K562 (cell line): ENCODE measurements around the gene TFRC. TPM values are rescaled to one million over a fixed set of nuclear protein-coding genes. Genes with fewer than 3 reads are reported as not detected.

ENCODE experiments used
- DIDO1 ChIP-seq: fragments of 450-650 bp; IDR thresholded peaks from 2 replicates; pipeline ENCODE4 v1.6.1; 2016; ENCODE audit warnings: low read depth, missing biosample characterization, missing genetic modification characterization
- EP300 ChIP-seq: IDR thresholded peaks from 2 replicates; pipeline ENCODE4 v1.6.1; 2012; ENCODE audit warnings: low read length, improper control_type of control experiment
- GABPB1 ChIP-seq: sonication (generic); formaldehyde crosslinking; IDR thresholded peaks from 2 replicates; pipeline ENCODE4 v1.8.0; 2022; ENCODE audit warnings: mild to moderate bottlenecking, missing genetic modification reagents
- IFI16 ChIP-seq: fragments of 250-450 bp; sonication (Bioruptor Pico); IDR thresholded peaks from 2 replicates; pipeline ENCODE4 v2.1.2; 2022; ENCODE audit warnings: mild to moderate bottlenecking, inconsistent platforms
- MXD1 ChIP-seq: fragments of 250-450 bp; sonication (Bioruptor Pico); IDR thresholded peaks from 2 replicates; pipeline ENCODE4 v1.8.0; 2021; ENCODE audit warnings: borderline replicate concordance, mild to moderate bottlenecking, moderate library complexity; ENCODE audit not compliant: poor library complexity, severe bottlenecking
- NRF1 ChIP-seq, 2 experiments: fragments of 450-650 bp; IDR thresholded peaks in 1 of 2; conservative IDR thresholded peaks in 1 of 2; 2 replicates each; pipeline ENCODE4 v1.6.1; 2014; ENCODE audit warnings: mild to moderate bottlenecking in 2 of 2
- RAD21 ChIP-seq, 2 experiments: fragments of 250-450 bp in 1 of 2; fragments of 450-650 bp in 1 of 2; sonication (Bioruptor Pico) in 1 of 2; formaldehyde crosslinking in 1 of 2; IDR thresholded peaks in 1 of 2; conservative IDR thresholded peaks in 1 of 2; 2 replicates each; pipeline versions ENCODE4 v1.4.0 to v1.8.0; 2020 to 2022; ENCODE audit warnings: mild to moderate bottlenecking in 2 of 2, moderate library complexity in 1 of 2
- RBM15 ChIP-seq: fragments of 200-400 bp; formaldehyde crosslinking; IDR thresholded peaks from 2 replicates; pipeline ENCODE4 v1.6.1; 2018; ENCODE audit warnings: mild to moderate bottlenecking, low read length, moderate library complexity; ENCODE audit not compliant: insufficient read depth
- SETDB1 ChIP-seq: IDR thresholded peaks from one replicate; pipeline ENCODE4 v1.6.1; 2012; ENCODE audit warnings: low read length, control low read depth, inconsistent platforms
- TAL1 ChIP-seq: fragments of 450-650 bp; IDR thresholded peaks from 2 replicates; pipeline ENCODE4 v1.6.1; 2016; ENCODE audit warnings: mild to moderate bottlenecking
- THRAP3 ChIP-seq: fragments of 450-650 bp; IDR thresholded peaks from 2 replicates; pipeline ENCODE4 v1.6.1; 2016; ENCODE audit warnings: mild to moderate bottlenecking, inconsistent platforms, borderline replicate concordance
- TSC22D4 ChIP-seq: fragments of 450-650 bp; IDR thresholded peaks from 2 replicates; pipeline ENCODE4 v1.6.1; 2016; ENCODE audit warnings: missing genetic modification characterization, missing biosample characterization, control low read depth
- XRCC4 ChIP-seq: IDR thresholded peaks from one replicate; pipeline ENCODE4 v1.6.1; 2011; ENCODE audit not compliant: insufficient read depth, insufficient read length; ENCODE audit errors: extremely low read depth
- ZFPM2 ChIP-seq: fragments of 250-450 bp; sonication (Bioruptor Pico); IDR thresholded peaks from 2 replicates; pipeline ENCODE4 v1.5.1; 2022; ENCODE audit warnings: mild to moderate bottlenecking
- ZNF146 ChIP-seq: IDR thresholded peaks from one replicate; pipeline ENCODE4 v1.6.1; 2018; ENCODE audit warnings: missing compliant biosample characterization; ENCODE audit not compliant: unreplicated experiment
- ZNF239 ChIP-seq: fragments of 250-450 bp; sonication (Bioruptor Pico); IDR thresholded peaks from 2 replicates; pipeline ENCODE4 v1.4.0; 2020; ENCODE audit warnings: mild to moderate bottlenecking
- ZNF354B ChIP-seq: fragments of 250-450 bp; sonication (Bioruptor Pico); IDR thresholded peaks from 2 replicates; pipeline ENCODE4 v1.4.0; 2020
- ZNF586 ChIP-seq: fragments of 450-650 bp; formaldehyde crosslinking; conservative IDR thresholded peaks from 2 replicates; pipeline ENCODE4 v1.4.0; 2020; ENCODE audit warnings: mild to moderate bottlenecking, moderate library complexity
- ZNF644 ChIP-seq: fragments of 200-800 bp; sonication (Bioruptor generic); IDR thresholded peaks from 2 replicates; pipeline ENCODE4 v1.6.1; 2016; ENCODE audit warnings: low read depth, missing genetic modification characterization, missing compliant biosample characterization
- ZNF717 ChIP-seq: fragments of 250-450 bp; sonication (Bioruptor Pico); IDR thresholded peaks from 2 replicates; pipeline ENCODE4 v1.5.0; 2021
- ZSCAN32 ChIP-seq: fragments of 450-650 bp; formaldehyde crosslinking; IDR thresholded peaks from 2 replicates; pipeline ENCODE4 v1.4.0; 2020; ENCODE audit warnings: mild to moderate bottlenecking, moderate library complexity
- polyA plus RNA-seq, 8 experiments: library from polyadenylated mRNA; depleted of rRNA in 4 of 8; stranded (reverse) in 5 of 8; unstranded in 3 of 8; fragments of >200 nt; fragmentation: Nextera tagmentation in 2 of 8; fragmentation: Illumina TruSeq in 1 of 8; extraction: Ambion mirVana in 2 of 8; extraction: Trizol in 1 of 8; gene quantifications; 2 replicates each; pipeline versions ENCODE4 v1.2.1 to v1.2.3, GENCODE V29; 2011 to 2014; ENCODE audit warnings: inconsistent platforms in 1 of 8, missing spikeins in 1 of 8
- total RNA-seq, 7 experiments: library from RNA; depleted of rRNA in 6 of 7; stranded (reverse); fragments of >200 nt in 6 of 7; fragmentation: Illumina TruSeq in 2 of 7; extraction: Trizol in 2 of 7; gene quantifications; 2 replicates each; pipeline versions ENCODE4 v1.2.1 to v1.2.3, GENCODE V29; 2011 to 2021; ENCODE audit warnings: low replicate concordance in 1 of 7
- TF ChIP-seq, protein P1 (sequence below): sonication (generic); formaldehyde crosslinking; IDR thresholded peaks from 2 replicates; pipeline ENCODE4 v1.8.1; 2023; ENCODE audit warnings: mild to moderate bottlenecking, missing genetic modification reagents
- TF ChIP-seq, protein P2 (sequence below): fragments of 450-650 bp; IDR thresholded peaks from 2 replicates; pipeline ENCODE4 v1.7.0; 2016; ENCODE audit warnings: borderline replicate concordance
- TF ChIP-seq, protein P3 (sequence below): fragments of 200-800 bp; sonication (Bioruptor generic); IDR thresholded peaks from 2 replicates; pipeline ENCODE4 v1.6.1; 2017; ENCODE audit warnings: missing genetic modification characterization, missing compliant biosample characterization

The TFRC gene
- total and polyA plus RNA-seq, 9 of the 15 experiments (the other 6 are each of a cell fraction or from before 2014, with no cell fraction given) = 149 to 679 (median 332) TPM

GRCh38 chr3:196122021-196122687, 40.3 kb upstream of the TFRC start (continued):
- TF ChIP-seq ZNF239 (no peak), SETDB1 (no peak), ZNF717 (CRISPR knock-in tag) (no peak), ZNF146 (no peak), ZNF586 (CRISPR knock-in tag) (no peak), RAD21 (CRISPR knock-in tag; conservative IDR thresholded peaks at IDR 0.05 in 1 of 2, IDR thresholded peaks at IDR 0.05 in 1 of 2) (no peak), ZSCAN32 (no peak), MXD1 (CRISPR knock-in tag) (no peak), NRF1 (conservative IDR thresholded peaks at IDR 0.05 in 1 of 2, IDR thresholded peaks at IDR 0.05 in 1 of 2) (peak; percentile 27 to 41; a peak in 1 of 4 replicates), XRCC4 (no peak), IFI16 (CRISPR knock-in tag) (no peak), GABPB1 (CRISPR knock-in tag) (no peak), ZNF644 (tag) (no peak), EP300 (0 out of 2 replicates have a peak, but pooled peaks have one; percentile 37), TSC22D4 (no peak), DIDO1 (tag) (no peak), ZFPM2 (no peak), RBM15 (no peak), THRAP3 (no peak), TAL1 (no peak), ZNF354B (no peak)
- TF ChIP-seq, protein P1, sequence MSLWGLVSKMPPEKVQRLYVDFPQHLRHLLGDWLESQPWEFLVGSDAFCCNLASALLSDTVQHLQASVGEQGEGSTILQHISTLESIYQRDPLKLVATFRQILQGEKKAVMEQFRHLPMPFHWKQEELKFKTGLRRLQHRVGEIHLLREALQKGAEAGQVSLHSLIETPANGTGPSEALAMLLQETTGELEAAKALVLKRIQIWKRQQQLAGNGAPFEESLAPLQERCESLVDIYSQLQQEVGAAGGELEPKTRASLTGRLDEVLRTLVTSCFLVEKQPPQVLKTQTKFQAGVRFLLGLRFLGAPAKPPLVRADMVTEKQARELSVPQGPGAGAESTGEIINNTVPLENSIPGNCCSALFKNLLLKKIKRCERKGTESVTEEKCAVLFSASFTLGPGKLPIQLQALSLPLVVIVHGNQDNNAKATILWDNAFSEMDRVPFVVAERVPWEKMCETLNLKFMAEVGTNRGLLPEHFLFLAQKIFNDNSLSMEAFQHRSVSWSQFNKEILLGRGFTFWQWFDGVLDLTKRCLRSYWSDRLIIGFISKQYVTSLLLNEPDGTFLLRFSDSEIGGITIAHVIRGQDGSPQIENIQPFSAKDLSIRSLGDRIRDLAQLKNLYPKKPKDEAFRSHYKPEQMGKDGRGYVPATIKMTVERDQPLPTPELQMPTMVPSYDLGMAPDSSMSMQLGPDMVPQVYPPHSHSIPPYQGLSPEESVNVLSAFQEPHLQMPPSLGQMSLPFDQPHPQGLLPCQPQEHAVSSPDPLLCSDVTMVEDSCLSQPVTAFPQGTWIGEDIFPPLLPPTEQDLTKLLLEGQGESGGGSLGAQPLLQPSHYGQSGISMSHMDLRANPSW (CRISPR knock-in tag) = no peak
- TF ChIP-seq, protein P2, sequence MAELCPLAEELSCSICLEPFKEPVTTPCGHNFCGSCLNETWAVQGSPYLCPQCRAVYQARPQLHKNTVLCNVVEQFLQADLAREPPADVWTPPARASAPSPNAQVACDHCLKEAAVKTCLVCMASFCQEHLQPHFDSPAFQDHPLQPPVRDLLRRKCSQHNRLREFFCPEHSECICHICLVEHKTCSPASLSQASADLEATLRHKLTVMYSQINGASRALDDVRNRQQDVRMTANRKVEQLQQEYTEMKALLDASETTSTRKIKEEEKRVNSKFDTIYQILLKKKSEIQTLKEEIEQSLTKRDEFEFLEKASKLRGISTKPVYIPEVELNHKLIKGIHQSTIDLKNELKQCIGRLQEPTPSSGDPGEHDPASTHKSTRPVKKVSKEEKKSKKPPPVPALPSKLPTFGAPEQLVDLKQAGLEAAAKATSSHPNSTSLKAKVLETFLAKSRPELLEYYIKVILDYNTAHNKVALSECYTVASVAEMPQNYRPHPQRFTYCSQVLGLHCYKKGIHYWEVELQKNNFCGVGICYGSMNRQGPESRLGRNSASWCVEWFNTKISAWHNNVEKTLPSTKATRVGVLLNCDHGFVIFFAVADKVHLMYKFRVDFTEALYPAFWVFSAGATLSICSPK = no peak
- TF ChIP-seq, protein P3, sequence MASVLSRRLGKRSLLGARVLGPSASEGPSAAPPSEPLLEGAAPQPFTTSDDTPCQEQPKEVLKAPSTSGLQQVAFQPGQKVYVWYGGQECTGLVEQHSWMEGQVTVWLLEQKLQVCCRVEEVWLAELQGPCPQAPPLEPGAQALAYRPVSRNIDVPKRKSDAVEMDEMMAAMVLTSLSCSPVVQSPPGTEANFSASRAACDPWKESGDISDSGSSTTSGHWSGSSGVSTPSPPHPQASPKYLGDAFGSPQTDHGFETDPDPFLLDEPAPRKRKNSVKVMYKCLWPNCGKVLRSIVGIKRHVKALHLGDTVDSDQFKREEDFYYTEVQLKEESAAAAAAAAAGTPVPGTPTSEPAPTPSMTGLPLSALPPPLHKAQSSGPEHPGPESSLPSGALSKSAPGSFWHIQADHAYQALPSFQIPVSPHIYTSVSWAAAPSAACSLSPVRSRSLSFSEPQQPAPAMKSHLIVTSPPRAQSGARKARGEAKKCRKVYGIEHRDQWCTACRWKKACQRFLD (CRISPR knock-in tag) = no peak
